Endothelial cell of umbilical vein (primary cell): Measurements from ENCODE around the gene PPP1R7. TPM values are rescaled to one million over a fixed set of nuclear protein-coding genes. Genes with fewer than 3 reads are reported as not detected.

Experiments used
- BruUV-seq: library from RNA; stranded (reverse); fragments of 400-500 nt; replicated peaks from 2 replicates; lab custom pipeline; 2021; lab: Mats Ljungman, UMichigan
- CTCF ChIA-PET: fragments of 300-600, 350-600 bp; sonication (Branson Sonifier 250); formaldehyde crosslinking; loops from one replicate; lab custom pipeline; 2021; ENCODE audit warnings: antibody characterized with exemption, inconsistent platforms; lab: Charles Lee
- POLR2A ChIA-PET: fragments of 300-600, 350-600 bp; sonication (Branson Sonifier 250); formaldehyde crosslinking; loops from one replicate; lab custom pipeline; 2021; ENCODE audit warnings: antibody characterized with exemption, inconsistent platforms; lab: Charles Lee
- DNase-seq: peaks from one replicate; pipeline ENCODE4 v3.0.0-alpha.2; 2011; ENCODE audit warnings: low read depth, low spot score
- FAIRE-seq: peaks from 2 replicates; lab custom pipeline; 2011; peaks lifted over from hg19 to GRCh38; lab: Jason Lieb, UNC
- H2AFZ ChIP-seq: 2 replicates; pipeline ENCODE4 v1.6.0; 2012; ENCODE audit warnings: low read depth, low read length, control low read depth, inconsistent platforms
- H3K27ac ChIP-seq: 2 replicates; pipeline ENCODE4 v1.5.1; 2011; ENCODE audit warnings: low read depth, mild to moderate bottlenecking, control low read depth, low read length, moderate library complexity; ENCODE audit not compliant: insufficient read depth
- H3K27me3 ChIP-seq, 2 experiments: 2 replicates each; pipeline versions ENCODE4 v1.6.0 to v1.6.1; 2011; ENCODE audit warnings: low read length in 2 of 2, mixed read lengths in 1 of 2; ENCODE audit not compliant: control insufficient read depth in 2 of 2, insufficient read depth in 2 of 2
- H3K36me3 ChIP-seq, 2 experiments: 2 replicates in 1 of 2; 3 replicates in 1 of 2; pipeline ENCODE4 v1.5.1; 2011; ENCODE audit warnings: low read length in 2 of 2, mild to moderate bottlenecking in 1 of 2, moderate library complexity in 1 of 2; ENCODE audit not compliant: control insufficient read depth in 2 of 2, insufficient read depth in 2 of 2; ENCODE audit errors: extremely low read depth in 1 of 2
- H3K4me1 ChIP-seq: 3 replicates; pipeline ENCODE4 v1.5.1; 2011; ENCODE audit warnings: mild to moderate bottlenecking, low read length; ENCODE audit not compliant: control insufficient read depth, insufficient read depth; ENCODE audit errors: extremely low read depth
- H3K4me2 ChIP-seq: 2 replicates; pipeline ENCODE4 v1.6.1; 2011; ENCODE audit warnings: low read length, control low read depth, mixed read lengths; ENCODE audit not compliant: insufficient read depth
- H3K4me3 ChIP-seq, 3 experiments: fragments of 200-600 bp in 1 of 3; sonication (generic), shearing (Covaris generic) in 1 of 3; replicated peaks in 1 of 3; 2 replicates each; pipeline ENCODE4 v1.5.1; 2011 to 2016; ENCODE audit warnings: control low read depth in 3 of 3, low read length in 3 of 3, mild to moderate bottlenecking in 2 of 3, inconsistent platforms in 1 of 3, low read depth in 1 of 3, moderate library complexity in 1 of 3; ENCODE audit not compliant: insufficient read depth in 1 of 3
- H3K79me2 ChIP-seq: 2 replicates; pipeline ENCODE4 v1.6.0; 2012; ENCODE audit warnings: low read length, inconsistent platforms; ENCODE audit not compliant: control insufficient read depth, insufficient read depth
- H3K9ac ChIP-seq: replicated peaks from 2 replicates; pipeline ENCODE3; 2011; ENCODE audit warnings: low read length, control low read depth; ENCODE audit not compliant: insufficient read depth; ENCODE audit errors: extremely low read depth
- H3K9me1 ChIP-seq: replicated peaks from 3 replicates; pipeline ENCODE4 v1.6.0; 2011; ENCODE audit warnings: mild to moderate bottlenecking, low read length; ENCODE audit not compliant: control insufficient read depth, insufficient read depth; ENCODE audit errors: extremely low read depth
- H3K9me3 ChIP-seq: replicated peaks from 2 replicates; pipeline ENCODE4 v1.5.1; 2012; ENCODE audit warnings: low read length, inconsistent platforms; ENCODE audit not compliant: control insufficient read depth, insufficient read depth
- H4K20me1 ChIP-seq: replicated peaks from 2 replicates; pipeline ENCODE3; 2011; ENCODE audit warnings: mild to moderate bottlenecking, low read length; ENCODE audit not compliant: control insufficient read depth, insufficient read depth; ENCODE audit errors: extremely low read depth
- EZH2 ChIP-seq: IDR thresholded peaks from 2 replicates; pipeline ENCODE4 v1.6.1; 2012; ENCODE audit warnings: borderline replicate concordance, low read depth, mild to moderate bottlenecking, moderate library complexity, low read length, inconsistent platforms; ENCODE audit not compliant: severe bottlenecking
- FOS ChIP-seq: IDR thresholded peaks from 2 replicates; pipeline ENCODE4 v1.6.1; 2011; ENCODE audit warnings: mild to moderate bottlenecking, low read length, moderate library complexity, borderline replicate concordance; ENCODE audit not compliant: insufficient read depth
- GATA2 ChIP-seq: IDR thresholded peaks from 2 replicates; pipeline ENCODE4 v1.7.0; 2011; ENCODE audit warnings: low read depth, mild to moderate bottlenecking, moderate library complexity, mixed read lengths, low read length; ENCODE audit not compliant: insufficient read length, insufficient read depth
- JUN ChIP-seq: IDR thresholded peaks from 2 replicates; pipeline ENCODE4 v1.6.1; 2011; ENCODE audit warnings: borderline replicate concordance, low read depth; ENCODE audit not compliant: insufficient read length, insufficient read depth
- MYC ChIP-seq: IDR thresholded peaks from one replicate; pipeline ENCODE4 v1.6.1; 2011; ENCODE audit warnings: mild to moderate bottlenecking, low read depth, low read length
- POLR2A ChIP-seq: IDR thresholded peaks from 2 replicates; pipeline ENCODE4 v1.6.1; 2012; ENCODE audit warnings: low read depth, mild to moderate bottlenecking, control low read depth, low read length
- POLR2AphosphoS5 ChIP-seq: IDR thresholded peaks from 2 replicates; pipeline ENCODE4 v1.6.1; 2012; ENCODE audit warnings: low read depth, mild to moderate bottlenecking, control low read depth, low read length, moderate library complexity; ENCODE audit not compliant: insufficient read depth
- dilution Hi-C: fragments of 300-500 bp; cut with MboI; formaldehyde crosslinking; loops from one replicate; pipeline ENCODE4 v1.15.0; 2019; ENCODE audit warnings: low sequenced_read_pairs; ENCODE audit not compliant: extremely low pct_ligation_motif_present
- intact Hi-C: fragments of 100-400 bp; cut with micrococcal nuclease; formaldehyde crosslinking; loops from one replicate; pipeline ENCODE4 v1.10.0; 2022
- polyA plus RNA-seq, 4 experiments: library from polyadenylated mRNA; depleted of rRNA in 3 of 4; stranded (reverse) in 3 of 4; unstranded in 1 of 4; fragments of >200 nt; gene quantifications; 2 replicates each; pipeline versions ENCODE4 v1.2.1 to v1.2.3, GENCODE V29; 2011 to 2012; ENCODE audit warnings: missing spikeins in 1 of 4
- total RNA-seq: library from RNA; stranded (reverse); gene quantifications from 2 replicates; pipeline ENCODE4 v1.2.3, GENCODE V29; 2021
- TF ChIP-seq, protein P1 (sequence below): IDR thresholded peaks from 2 replicates; pipeline ENCODE4 v1.6.1; 2011; ENCODE audit not compliant: insufficient read depth, insufficient read length
- TF ChIP-seq, protein P2 (sequence below), 2 donors: IDR thresholded peaks; 1 replicate in 1 of 2; 2 replicates in 1 of 2; pipeline ENCODE4 v1.5.1; 2011; ENCODE audit warnings: low read length in 2 of 2, mild to moderate bottlenecking in 2 of 2, moderate library complexity in 2 of 2, control low read depth in 1 of 2, inconsistent platforms in 1 of 2, low read depth in 1 of 2; ENCODE audit not compliant: insufficient read depth in 1 of 2; ENCODE audit errors: extremely low read depth in 1 of 2

The PPP1R7 gene
- total and polyA plus RNA-seq, 2 donors (not counting 3 experiments of a cell fraction or from before 2014, with no cell fraction given): 30.3 to 60.8 TPM

DNA sequence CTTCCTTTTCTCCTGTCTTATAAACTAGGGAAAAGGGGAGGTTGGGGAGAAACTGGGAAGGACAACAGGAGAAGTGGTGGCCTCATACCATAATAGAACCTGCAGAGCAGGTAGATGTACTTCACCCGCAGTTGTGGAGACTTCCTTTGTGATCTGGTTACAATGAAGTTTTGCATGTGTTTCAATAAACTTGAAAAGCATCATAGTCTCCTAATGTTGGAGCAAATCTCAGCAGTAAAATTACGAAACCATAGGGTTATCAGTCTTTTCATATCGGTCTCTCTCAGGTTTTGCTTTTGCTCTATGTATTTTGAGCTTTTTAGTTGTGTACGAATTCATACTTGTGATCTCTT is 68.7 kb downstream of the PPP1R7 start:
- dilution Hi-C loops (no loop called here), intact Hi-C loops (loop anchor here (5.0 to 10.0 kb wide), 2 partner anchors 224 to 652 kb away; partner anchors contain the start of genes RNPEPL1 and SNED1)
- Histone ChIP-seq H3K4me2 (peak overlapping the region; percentile 86), H3K27me3 (no peaks in the 10 kb centered on the region), H3K4me3 (peak overlapping the region; percentile 51 to 84 (median 74)), H2AFZ (peak overlapping the region; percentile 76), H4K20me1 (no peaks in the 10 kb centered on the region), H3K27ac (no peak overlapping the region), H3K4me1 (peaks cover 14% of the 10 kb centered on the region), H3K9ac (no peak overlapping the region), H3K36me3 (no peaks in the 10 kb centered on the region), H3K9me1 (no peaks in the 10 kb centered on the region), H3K9me3 (no peaks in the 10 kb centered on the region), H3K79me2 (no peaks in the 10 kb centered on the region)
- FAIRE-seq: no peak
- no peak for DNase-seq
- no TSS peak for BruUV-seq
- no peak for TF ChIP-seq GATA2
- TF ChIP-seq EZH2: no peak
- ChIA-PET CTCF (interaction anchor here (0.8 to 1.1 kb wide), 4 partner anchors 11 to 368 kb away, joined by 3 to 7 read pairs (median 3); no protein-coding TSS in a partner anchor), POLR2A (interaction anchor here (0.6 kb wide), 1 partner anchor 625 kb away, joined by 5 read pairs; no protein-coding TSS in a partner anchor)

DNA sequence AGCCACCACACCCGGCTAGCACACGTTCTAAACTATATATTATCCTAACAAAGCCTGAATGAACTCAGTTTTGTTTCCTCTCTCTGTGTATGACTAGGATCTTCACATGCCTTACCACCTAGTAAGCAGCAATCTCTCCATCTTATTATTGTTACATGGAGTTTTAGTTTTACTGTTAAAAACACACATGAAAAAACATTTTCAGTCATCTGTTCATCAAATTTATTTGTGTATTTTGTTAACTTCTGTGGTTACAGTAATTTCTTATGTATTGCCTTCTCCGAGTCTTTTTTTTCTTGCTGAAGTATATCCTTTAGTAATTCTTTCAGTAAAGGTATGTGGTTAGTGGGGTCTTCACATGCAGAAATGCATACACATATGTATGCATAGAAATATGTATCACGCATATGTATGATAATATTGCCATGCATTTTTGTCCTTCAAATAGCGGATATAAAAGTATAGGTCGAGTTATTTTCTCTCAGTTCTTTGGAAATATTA is 69.6 kb downstream of the PPP1R7 start:
- Histone ChIP-seq H3K4me2 (no peak overlapping the region), H3K79me2 (no peaks in the 10 kb centered on the region), H3K27me3 (no peaks in the 10 kb centered on the region), H4K20me1 (no peaks in the 10 kb centered on the region), H3K4me1 (peaks cover 23% of the 10 kb centered on the region), H3K9me1 (no peaks in the 10 kb centered on the region), H3K27ac (no peak overlapping the region), H3K36me3 (no peaks in the 10 kb centered on the region), H3K4me3 (no peak overlapping the region), H2AFZ (no peak overlapping the region), H3K9ac (no peak overlapping the region), H3K9me3 (no peaks in the 10 kb centered on the region)
- no peak for DNase-seq
- POLR2A ChIA-PET: no interaction called here
- CTCF ChIA-PET: no interaction called here
- TF ChIP-seq JUN (no peak), GATA2 (no peak), EZH2 (no peak), MYC (no peak), POLR2A (no peak), POLR2AphosphoS5 (no peak), FOS (no peak)
- TF ChIP-seq, protein P1, sequence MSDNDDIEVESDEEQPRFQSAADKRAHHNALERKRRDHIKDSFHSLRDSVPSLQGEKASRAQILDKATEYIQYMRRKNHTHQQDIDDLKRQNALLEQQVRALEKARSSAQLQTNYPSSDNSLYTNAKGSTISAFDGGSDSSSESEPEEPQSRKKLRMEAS: no peak
- TF ChIP-seq, protein P2, sequence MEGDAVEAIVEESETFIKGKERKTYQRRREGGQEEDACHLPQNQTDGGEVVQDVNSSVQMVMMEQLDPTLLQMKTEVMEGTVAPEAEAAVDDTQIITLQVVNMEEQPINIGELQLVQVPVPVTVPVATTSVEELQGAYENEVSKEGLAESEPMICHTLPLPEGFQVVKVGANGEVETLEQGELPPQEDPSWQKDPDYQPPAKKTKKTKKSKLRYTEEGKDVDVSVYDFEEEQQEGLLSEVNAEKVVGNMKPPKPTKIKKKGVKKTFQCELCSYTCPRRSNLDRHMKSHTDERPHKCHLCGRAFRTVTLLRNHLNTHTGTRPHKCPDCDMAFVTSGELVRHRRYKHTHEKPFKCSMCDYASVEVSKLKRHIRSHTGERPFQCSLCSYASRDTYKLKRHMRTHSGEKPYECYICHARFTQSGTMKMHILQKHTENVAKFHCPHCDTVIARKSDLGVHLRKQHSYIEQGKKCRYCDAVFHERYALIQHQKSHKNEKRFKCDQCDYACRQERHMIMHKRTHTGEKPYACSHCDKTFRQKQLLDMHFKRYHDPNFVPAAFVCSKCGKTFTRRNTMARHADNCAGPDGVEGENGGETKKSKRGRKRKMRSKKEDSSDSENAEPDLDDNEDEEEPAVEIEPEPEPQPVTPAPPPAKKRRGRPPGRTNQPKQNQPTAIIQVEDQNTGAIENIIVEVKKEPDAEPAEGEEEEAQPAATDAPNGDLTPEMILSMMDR (IDR thresholded peaks at IDR 0.05; ENCODE audit: extremely low read depth in 1 of 2, insufficient read depth in 1 of 2, low read depth in 1 of 2, low read length in 2 of 2): no peak
- FAIRE-seq: peak; percentile 26
- BruUV-seq: TSS peak; percentile 26
- dilution Hi-C loops (no loop called here), intact Hi-C loops (loop anchor here (5.0 to 10.0 kb wide), 3 partner anchors 118 to 653 kb away; partner anchors contain the start of genes MTERF4, RNPEPL1 and SNED1)
